T-helper 2 cell (primary cell): ENCODE measurements around the gene LAMB1.

Experiments used
- DNase-seq, 5 experiments: peaks; one replicate each; pipeline versions ENCODE4 v3.0.0 to v3.0.0-alpha.2; 2012 to 2022

The LAMB1 gene

GRCh38 chr7:108016841-108017775 lies 14.1 kb upstream of the LAMB1 start:
- DNase-seq = peak in 1 of 5 experiments; percentile 29

DNA sequence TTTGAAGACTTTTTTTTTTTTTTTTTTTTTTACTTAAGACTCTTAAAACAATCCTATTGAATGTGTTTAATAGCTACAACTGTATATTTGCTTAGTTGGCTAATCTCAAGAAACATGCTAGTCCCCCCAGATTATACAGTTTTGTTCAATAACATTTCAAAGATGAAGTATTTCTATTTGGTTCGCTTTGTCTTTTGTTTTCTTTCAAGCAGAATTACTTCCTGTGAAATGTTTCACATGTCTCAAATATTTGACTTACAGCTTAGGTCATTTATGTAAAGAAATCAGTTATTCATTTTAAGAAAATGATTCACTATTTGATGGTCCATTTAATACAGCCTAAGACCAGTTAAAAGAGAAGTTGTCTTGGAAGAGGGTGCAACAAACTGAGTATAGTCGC lies 12.8 kb upstream of the LAMB1 start:
- DNase-seq = no peak

DNA sequence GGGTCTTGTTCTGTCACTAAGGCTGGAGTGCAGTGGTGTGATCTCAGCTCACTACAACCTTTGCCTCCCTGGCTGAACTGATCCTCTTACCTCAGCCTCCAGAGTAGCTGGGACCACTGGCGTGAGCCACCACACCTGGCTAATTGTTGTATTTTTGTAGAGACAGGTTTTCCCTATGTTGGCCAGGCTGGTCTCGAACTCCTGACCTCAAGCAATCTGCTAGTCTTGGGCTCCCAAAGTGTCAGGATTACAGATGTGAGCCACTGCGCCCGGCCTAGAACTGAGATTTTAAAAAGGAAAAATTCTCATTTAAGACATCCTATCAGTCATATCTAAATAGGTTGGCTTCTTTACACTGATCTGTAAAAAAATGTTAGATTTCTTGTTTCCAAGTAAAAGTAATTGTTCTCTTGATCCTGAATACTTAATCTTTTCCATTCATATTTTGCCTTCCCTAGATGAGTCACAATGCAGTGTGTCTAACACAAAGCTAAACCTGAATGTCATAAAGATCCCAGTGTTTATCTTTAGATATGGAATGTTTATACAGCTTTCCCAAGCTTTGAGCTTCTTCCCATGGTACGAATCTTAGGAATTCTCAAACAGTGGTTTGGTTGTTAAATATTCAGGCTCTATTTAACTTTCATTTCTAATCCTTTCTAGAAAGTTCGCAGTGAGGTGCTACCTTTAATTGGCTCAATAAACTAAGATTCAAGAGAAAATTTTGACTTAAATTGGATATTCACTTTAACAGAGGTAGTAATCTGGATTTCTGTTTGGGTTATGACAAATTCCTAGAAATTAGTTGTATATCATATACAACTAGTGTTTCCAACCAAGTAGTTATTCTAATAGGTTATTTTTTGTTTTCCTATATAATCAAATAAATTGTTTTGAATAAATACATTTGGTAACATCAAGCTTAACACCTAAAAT lies 12.1 kb upstream of the LAMB1 start:
- no peak for DNase-seq

DNA sequence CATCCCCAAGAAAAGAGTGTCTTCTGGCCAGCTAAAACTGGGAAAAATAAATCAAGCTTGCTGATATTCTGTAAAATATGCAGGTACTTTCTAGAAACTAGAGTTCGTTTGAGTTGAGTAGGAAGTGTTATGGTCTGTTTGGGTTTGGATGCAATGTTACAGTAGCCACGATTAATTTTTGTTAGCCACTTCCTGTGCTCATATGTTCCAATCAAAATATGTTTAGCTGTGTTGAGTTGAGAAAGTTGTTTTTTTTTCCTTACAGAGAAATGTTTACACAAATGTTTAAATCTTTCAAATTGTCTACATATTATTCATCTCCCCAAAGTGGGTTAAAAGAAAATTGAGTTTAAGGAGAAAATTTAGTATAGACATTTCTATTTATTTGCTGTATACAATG lies 11.3 kb upstream of the LAMB1 start:
- no peak for DNase-seq

DNA sequence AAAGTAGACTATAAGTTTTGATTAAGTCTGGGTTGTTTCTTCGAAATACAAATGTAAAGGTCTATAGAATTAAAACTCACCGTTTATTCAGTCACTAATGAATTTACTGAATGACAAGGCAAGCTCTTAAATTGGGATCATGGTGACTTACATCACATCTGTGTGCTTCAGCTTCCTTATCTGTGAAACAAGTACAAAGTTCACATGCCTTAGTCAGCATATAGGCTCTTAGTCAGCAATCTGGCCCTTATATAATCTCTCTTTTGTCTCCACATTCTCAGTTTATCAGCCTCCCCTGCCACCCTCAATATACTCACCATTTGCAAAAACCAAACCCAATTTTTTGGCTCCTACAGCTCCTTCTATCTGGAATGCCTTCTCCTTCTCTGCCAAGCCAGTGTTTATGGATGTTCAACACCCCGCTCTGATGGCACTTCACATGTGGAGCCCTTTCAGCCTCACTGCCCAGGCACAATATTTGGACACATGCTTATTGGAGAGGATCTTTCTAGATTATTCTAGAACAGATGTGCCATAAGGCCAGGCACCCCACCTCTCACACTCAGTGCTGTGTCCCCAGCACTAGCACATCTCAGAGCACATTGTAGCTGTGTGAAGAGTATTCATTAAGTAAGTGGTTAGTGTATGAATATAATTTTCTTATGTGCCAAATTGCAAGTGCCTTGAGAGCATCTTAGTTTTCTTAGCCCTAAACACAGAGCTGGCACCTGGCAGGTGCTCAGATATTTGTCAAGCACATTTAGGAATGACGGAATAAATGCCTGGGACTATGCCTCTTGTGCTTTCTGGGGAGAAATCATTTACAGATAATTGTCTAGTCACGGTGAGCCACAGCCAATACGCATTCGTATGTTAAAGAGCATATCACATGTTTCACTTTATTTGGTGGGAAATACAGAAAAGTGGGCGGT lies 9.8 kb upstream of the LAMB1 start:
- no peak for DNase-seq

DNA sequence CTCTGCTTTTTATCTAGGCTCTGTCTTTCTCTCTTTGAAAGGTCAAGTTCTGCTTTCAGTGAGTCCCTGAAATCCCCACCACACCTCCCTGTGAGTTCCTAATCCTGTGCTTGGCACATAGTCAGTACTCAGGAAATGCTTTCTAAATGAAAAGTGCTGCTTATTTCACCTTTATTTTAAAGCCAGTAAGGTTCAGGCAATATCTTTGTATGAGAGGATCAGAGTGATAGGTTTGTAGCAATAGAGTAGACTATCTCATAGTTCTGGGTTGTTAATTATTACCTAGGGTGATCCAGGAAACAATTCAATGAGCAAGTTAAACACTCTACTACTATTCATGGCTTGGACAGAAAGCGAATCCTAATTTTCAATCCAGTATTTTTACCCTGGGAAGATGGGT lies 7.4 kb upstream of the LAMB1 start:
- DNase-seq = no peak

- DNase-seq = no peak
These were observed 6.9 kb upstream of the LAMB1 start for GRCh38 chr7:108009873-108010272.

DNA sequence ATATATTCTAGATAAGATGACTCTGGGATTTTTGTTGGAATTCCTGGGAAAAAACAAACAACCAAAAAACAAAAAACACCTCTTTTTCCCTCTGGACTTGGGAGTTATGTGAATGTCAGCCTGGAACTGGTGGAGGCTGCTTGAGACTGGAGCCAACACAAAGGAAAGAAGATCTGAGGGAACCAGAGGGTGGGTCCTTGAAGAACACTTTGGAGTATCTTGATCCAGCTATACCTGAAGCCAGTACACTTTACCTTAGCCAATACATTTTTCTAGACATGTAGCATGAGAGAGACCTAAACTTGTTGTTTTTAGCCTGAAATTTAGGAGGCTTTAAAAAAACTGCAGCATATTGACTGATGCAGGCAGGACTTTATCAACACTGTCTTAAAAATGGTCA lies 5.9 kb upstream of the LAMB1 start:
- DNase-seq = no peak

DNA sequence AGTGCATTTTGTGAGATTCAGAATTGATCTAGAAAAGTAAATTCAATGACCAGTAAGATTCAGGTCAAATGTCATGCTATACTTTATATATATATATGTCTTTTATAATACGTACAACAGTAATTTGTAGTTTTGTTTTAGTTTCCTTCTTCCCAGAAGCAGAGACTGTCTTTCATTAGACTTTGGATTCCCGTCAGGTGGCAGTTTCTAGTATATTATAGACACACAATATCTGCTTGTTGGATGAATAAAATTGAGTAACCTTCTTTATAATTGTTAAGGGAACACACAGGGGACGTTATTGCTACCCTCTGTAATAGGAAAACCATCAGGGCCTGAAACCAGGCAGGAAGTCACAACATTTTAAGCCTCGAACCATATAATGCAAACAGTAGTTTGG lies 5.3 kb upstream of the LAMB1 start:
- no peak for DNase-seq

- DNase-seq = no peak
These were observed 4.8 kb upstream of the LAMB1 start for GRCh38 chr7:108007762-108008161.

DNA sequence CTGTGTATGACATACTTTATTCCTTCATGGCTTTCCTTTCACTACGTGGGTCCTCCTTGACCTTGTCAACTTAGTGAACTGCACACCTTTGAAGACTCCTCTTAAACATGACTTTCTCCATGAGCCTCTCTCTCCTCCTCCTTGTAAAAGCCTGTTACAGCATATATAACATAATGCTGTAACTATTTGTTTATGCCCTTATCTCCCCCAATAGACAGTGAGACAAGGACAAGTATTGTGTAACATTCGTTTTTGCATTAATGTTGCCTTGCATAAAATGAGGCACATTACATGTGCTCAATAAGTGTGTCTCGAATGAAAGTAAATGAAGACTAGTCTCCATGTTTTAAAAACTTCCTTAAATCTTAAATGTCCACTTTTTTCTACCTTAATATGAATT lies 4.3 kb upstream of the LAMB1 start:
- DNase-seq = no peak

DNA sequence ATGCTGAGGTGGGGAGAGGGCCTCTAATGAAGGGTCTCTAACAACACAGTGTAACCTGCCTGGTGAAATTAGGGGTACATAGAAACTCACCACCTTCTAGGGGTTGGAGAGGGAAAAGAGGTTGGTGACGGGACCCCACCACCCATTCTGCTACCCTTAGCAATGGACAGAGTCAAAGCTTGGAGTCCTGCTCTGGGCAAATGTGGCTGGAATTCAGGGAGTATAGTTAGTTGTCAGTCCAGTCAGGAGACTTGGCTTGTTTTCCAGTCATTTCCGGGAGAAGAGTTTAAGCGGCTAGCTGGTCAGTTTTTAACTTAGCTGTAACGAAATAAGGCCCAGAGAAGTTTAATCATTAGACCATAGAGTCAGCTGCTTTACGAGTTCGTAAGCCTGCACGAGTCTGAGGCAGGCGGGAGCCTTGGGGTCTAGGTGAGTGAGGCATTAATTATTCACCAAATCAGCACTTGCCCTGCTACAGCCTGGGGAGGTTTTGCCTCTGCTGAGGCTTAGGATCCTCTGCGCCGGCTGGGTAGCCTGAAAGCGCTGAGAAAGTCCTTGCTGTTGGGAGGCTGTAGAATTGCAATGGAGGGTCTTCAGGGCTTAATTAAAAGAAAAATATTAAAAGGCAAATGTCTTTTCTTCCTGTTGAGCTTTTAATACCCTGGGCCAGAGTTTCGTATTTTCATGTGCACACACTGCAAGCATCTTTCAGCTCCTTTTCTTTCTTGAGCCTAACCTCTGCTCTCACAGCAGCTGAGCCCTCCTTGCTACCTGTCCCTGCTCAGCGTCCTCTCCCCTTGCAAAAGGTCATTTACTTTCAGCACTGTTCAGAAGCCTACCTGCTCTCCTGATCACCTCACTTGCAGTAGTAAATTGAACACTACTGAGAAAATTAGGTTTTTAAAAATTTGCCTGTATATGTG lies 1.5 kb upstream of the LAMB1 start:
- no peak for DNase-seq

GRCh38 chr7:108003599-108003935 lies 606 bp upstream of the LAMB1 start:
- no peak for DNase-seq

- DNase-seq = no peak
These were observed 916 bp downstream of the LAMB1 start for GRCh38 chr7:108001764-108002725.

DNA sequence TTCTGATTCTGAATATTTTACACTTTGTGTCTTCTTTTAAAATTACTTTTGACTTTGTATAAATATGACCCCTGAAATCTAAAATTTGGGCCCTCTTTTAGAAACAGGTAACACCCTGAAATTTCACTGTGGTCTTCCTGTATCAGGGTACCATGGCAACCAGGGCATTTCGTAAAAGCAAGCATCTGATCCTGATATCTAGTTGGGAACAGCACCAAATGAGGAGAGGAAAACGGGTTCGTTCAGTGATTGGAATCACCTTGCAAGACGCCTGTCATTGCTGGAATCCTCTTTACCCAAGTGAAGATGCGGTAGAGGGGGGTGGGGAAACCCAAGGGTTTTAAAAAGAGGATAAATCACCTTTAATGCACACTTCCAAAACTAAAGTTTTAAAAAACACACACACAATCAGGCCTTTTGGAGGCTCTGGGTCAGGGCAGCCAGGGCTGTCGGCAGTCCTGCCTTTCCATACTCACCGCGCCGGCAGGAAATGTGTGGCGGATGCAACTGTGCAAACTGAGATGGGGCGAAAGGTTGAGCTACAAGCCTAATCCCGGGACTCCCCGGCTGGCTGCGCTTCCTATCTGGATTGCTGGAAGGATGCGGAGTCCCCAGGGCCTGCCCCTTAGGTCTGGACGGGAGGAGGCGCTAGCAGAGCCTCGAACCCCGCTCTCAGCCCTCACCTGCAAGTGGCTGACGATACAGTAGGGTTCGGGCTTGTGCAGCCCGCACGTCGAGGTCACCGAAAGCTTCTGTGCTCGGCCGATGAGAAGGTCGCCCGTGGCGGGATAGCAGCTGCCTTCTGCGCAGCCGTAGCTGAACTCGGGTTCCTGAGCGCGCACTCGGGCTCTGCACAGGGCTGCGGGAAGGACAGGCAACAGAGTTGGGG lies 1.8 kb downstream of the LAMB1 start:
- no peak for DNase-seq

DNA sequence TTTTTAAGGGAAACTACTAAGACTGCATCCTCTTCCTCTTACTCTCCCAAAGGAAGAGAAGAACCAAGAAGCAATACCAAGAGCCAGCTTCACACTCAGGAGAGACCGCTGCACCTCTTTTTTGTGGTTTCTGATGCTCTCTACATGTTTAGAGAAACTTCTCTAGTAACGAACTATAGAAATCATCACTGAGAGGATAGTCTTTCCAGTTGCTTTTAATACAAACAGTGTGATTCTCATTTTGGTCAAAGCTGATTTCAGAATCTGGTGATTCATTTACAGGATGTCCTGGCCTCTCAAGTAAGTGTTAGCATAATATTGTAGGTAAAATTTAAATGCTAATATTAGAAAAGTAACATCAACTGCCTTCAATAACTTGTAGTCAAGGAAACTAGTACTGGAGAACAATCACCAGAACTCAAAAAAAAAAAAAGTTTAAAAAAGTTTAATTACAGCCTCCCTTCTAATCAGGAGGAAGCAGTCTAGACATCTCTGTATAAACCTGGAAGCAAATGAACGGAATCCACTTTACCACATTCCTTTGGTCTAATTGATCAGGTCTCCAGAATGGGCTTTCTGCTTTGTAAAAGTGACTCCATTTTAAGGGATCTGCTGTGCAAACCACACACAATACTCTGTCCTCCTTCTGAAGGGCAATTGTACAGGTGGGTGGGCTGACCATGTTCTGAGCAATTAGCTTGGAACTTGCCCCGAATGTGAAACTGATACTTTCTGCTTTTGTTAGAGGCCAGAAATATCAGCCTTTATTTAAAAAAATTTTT lies 3.0 kb downstream of the LAMB1 start:
- DNase-seq = no peak

GRCh38 chr7:107998660-107999480 lies 4.1 kb downstream of the LAMB1 start:
- DNase-seq = no peak
